ENCODE results near the gene RANGAP1.

The RANGAP1 gene

GRCh38 chr22:41231369-41231768 is 54.6 kb downstream of the RANGAP1 start:
- no peak for DNase-seq

- no peak for DNase-seq
Measured at GRCh38 chr22:41230401-41230785, 55.6 kb downstream of the RANGAP1 start.

- no peak for DNase-seq
Measured at GRCh38 chr22:41229730-41230400, 56.1 kb downstream of the RANGAP1 start.

DNA sequence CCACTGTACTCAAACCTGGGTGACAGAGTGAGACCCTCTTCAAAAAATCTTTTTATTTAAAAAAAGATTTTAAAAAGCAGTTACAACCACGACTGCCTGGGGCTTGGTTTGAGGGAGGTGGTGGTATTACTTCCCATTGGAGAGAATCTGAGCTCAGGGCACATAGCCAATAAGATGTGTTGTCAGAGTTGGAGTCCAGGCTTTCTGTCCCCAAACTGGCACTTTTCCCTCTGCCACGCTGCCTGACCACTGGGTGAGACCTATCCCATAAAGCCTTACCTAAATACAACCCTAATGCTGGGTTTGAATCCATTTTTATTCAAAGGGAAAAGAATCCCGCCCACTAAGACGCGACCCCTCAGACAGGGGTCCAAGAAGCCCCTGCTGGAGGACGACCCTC is 56.8 kb downstream of the RANGAP1 start:
- DNase-seq = no peak

DNA sequence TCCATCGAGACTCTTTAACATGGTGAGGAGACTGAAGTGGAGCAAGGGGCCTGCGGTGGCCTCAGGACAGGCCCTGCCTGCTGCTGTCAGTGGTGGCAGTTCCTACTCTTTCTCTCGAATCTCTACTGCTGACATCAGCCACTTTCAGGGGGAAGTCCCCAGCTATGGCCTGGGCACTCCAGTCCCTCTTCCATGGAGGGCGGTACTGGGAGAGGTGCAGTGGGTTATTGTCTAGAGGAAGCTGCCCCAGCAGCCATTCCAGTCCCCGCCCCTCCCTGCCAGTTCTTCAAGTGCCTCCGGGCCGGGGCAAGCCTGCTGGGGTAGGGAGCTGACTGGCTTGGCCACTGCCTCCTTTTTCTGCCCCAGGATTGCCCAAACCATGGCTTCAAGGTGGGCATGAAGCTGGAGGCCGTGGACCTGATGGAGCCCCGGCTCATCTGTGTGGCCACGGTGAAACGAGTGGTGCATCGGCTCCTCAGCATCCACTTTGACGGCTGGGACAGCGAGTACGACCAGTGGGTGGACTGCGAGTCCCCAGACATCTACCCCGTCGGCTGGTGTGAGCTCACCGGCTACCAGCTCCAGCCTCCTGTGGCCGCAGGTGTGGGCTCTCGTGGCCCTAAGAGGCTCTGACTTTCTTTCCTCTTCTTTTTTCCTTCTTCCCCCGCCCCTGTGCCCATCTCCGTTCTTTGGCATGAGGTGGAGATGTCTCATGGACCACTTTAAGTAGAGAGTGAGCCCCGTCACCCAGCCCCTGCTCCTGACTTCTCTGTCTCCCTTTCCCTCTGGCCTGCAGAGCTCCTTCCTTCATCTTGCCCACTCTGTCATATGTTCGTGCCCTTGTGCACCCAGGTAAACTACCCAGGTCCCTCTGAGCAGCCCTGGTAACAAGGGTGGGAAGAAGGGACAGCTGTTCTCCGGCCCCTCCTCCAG is 59.0 kb downstream of the RANGAP1 start:
- DNase-seq = no peak

GRCh38 chr22:41223535-41223934 is 62.5 kb downstream of the RANGAP1 start:
- DNase-seq = no peak

- DNase-seq = no peak
Measured at GRCh38 chr22:41222846-41223507, 63.0 kb downstream of the RANGAP1 start.

GRCh38 chr22:41217553-41218157 is 68.3 kb downstream of the RANGAP1 start:
- DNase-seq = peak; percentile 33

GRCh38 chr22:41216984-41217383 is 69.0 kb downstream of the RANGAP1 start:
- no peak for DNase-seq

DNA sequence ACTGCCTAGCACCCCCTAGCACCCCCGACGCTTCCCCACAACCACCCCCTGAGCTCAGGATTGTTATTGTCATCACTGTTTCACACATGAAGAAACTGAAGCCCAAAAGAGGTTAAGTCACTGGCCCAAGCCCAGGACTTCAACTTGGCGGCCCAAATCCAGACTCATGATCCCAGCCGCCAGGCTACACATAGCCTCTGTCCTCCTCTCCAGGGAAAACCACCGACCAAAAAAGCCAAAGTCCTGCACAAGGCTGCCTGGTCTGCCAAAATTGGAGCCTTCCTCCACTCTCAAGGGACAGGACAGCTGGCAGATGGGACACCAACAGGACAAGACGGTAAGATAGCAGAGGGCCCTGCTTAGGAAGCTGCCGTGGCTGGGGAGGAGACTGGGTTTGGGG is 70.1 kb downstream of the RANGAP1 start:
- no peak for DNase-seq

GRCh38 chr22:41215409-41215808 is 70.6 kb downstream of the RANGAP1 start:
- DNase-seq = no peak

DNA sequence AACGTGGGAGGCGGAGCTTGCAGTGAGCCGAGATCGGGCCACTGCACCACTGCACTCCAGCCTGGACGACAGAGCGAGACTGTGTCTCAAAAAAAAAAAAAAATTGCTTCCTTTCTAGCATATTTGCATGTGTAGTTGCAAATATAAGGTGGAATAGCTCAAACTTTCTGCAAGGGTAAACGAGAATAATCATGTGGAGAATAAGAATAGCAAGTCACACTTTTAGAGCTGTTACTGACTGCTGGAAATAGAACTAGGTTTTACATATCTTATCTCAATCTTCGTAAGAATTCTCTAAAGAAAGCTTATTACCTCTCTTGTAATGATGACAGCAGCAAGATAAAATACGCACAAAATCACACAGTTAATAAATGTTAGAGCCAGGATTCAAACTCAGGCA is 79.3 kb downstream of the RANGAP1 start:
- no peak for DNase-seq

GRCh38 chr22:41204992-41205900 is 80.7 kb downstream of the RANGAP1 start, which contains the start of gene L3MBTL2:
L3MBTL2 (plus strand) TSS chr22:41205312; CDS start chr22:41205363, 51 bp downstream.
- peak; percentile 97 for DNase-seq

DNA sequence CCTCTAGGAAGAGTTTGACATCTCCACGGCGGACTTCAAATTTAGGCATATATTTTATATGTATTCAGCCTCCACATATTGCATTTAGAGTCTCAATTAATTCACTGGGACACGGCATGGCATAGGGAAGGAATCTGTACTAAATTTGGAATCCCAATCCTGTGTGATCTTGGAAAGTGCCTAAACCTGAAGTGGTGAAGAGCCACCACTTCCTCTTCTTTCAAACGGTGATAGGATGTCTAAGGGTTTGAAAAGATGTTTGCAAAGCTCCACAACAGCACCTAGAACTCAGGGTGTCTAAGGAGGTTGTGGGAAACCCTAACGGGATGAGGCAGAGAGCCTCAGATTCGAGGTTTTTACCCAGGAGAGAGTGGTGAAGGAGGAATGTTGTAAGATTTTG is 81.9 kb downstream of the RANGAP1 start:
- no peak for DNase-seq

DNA sequence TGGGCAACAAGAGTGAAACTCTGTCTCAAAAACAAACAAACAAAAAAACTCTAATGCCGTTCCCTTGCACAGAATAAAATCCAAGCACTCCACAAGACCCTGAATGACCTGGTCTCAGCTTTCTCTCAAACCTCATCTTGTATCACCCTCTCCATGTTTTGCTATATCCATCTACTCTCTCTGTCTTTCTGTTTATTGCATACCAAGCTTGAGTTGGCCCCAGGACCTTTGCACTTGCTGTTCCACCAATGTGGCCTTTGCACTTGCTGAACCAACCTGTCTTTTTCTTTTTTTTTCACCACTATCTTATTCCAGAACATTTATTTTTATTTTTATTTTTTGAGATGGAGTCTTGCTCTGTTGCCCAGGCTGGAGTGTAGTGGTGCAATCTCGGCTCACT is 82.9 kb downstream of the RANGAP1 start:
- no peak for DNase-seq

- DNase-seq = no peak
Measured at GRCh38 chr22:41201141-41201540, 84.8 kb downstream of the RANGAP1 start.

DNA sequence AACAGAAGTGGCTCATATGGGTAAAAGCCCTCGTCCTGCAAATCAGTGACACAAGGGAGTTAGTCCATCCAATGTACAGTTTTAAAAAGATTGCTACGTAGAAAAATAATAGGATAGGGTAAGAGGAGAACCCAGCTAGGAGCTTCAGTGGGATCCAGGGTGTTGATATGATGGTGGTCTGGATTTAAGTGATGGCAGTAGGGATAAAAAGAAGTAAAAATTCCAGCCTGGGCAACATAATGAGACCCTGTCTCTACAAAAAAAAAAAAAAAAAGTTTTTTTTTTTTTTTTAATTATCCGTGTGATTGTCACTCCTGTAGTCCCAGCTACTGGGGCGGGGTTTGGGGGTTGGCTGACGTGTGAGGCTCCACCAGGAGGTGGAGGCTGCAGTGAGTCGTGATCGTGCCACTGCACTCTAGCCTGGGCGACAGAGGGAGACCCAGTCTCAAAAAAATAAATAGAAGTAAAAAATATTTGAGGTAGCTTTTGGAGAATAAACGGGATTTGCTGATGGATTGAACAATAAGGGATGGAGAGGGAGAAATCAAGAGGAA is 87.9 kb downstream of the RANGAP1 start:
- peak; percentile 19 for DNase-seq

DNA sequence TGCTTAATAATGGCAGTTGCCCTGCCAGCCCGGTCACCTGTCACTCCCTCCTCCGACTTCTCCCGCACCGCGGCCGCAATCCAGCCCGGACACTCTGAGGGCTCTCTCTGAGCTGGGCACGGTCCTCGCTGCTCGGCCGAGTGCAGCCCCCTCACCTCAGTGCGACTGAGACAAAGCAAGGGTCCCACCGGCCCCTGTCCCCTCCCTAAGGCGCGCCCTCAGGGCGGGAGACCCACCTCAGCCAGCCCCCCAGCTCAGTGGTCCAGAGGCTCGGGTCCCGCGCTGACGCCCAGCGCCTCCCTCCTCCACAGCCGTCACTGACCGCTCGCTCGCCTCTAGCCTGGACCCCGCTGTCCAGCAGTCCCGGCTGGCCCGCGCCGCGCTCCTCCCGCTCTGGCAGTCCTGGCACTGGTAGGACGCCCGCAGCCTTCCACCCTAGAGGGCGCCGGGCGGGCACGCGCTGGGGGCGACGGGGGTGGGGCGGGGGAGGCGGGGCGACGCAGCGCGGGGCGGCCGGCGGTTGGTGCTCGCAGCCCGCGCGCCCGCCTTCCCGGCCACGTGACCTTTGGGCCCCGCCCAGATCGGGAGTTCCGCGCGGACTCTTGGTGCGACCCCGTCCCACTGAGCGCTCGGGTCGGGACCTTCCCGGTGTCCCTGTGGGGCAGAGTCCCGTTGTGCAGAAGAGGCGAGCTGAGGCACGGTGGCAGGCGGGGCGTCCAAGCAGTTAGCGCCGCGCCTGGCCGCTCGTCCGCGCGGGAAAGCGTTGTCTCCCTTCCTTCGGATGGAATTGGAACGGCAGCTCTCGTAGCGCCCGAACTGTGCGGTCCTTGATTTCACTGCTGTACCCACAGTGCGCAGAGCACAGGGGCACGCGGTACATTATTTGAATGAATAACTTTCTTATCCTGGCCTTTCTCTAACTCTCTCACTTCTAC is 88.7 kb downstream of the RANGAP1 start:
- peak; percentile 74 for DNase-seq
